Breast epithelium (tissue), 3 donors: ENCODE results near the gene PTPRK.

Experiments used
- POLR2A ChIP-seq: fragments of 450-650 bp; IDR thresholded peaks from one replicate; pipeline ENCODE4 v1.6.1; 2016; ENCODE audit warnings: antibody characterized with exemption, mild to moderate bottlenecking, moderate library complexity
- POLR2AphosphoS5 ChIP-seq, 3 donors: sonication (generic); formaldehyde crosslinking; IDR thresholded peaks; one replicate each; pipeline ENCODE4 v1.6.1; 2017; ENCODE audit warnings: antibody characterized with exemption in 3 of 3
- TF ChIP-seq, protein P1 (sequence below), 3 donors: fragments of 450-650 bp; IDR thresholded peaks; one replicate each; pipeline ENCODE4 v1.5.1; 2016 to 2017; ENCODE audit warnings: antibody characterized with exemption in 3 of 3, mild to moderate bottlenecking in 3 of 3, moderate library complexity in 3 of 3

DNA sequence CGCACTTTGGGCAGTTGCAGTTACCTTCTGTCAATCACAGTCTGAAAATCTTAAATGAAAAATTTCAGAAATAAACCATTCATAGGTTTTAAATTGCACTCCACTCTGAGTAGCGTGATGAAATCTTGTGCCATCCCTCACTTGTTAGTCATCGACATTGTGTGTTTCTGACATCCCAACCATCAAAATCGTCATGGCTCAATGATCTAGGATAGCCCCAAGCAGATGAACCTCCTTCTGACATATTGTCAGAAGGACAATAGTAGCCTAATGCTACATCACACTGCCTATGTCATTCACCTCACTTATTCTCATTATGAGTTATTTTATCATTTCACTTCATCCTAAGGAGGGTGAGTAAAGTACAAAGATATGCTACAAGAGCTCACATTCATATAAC, 284.8 kb downstream of the PTPRK start:
- TF ChIP-seq, protein P1, sequence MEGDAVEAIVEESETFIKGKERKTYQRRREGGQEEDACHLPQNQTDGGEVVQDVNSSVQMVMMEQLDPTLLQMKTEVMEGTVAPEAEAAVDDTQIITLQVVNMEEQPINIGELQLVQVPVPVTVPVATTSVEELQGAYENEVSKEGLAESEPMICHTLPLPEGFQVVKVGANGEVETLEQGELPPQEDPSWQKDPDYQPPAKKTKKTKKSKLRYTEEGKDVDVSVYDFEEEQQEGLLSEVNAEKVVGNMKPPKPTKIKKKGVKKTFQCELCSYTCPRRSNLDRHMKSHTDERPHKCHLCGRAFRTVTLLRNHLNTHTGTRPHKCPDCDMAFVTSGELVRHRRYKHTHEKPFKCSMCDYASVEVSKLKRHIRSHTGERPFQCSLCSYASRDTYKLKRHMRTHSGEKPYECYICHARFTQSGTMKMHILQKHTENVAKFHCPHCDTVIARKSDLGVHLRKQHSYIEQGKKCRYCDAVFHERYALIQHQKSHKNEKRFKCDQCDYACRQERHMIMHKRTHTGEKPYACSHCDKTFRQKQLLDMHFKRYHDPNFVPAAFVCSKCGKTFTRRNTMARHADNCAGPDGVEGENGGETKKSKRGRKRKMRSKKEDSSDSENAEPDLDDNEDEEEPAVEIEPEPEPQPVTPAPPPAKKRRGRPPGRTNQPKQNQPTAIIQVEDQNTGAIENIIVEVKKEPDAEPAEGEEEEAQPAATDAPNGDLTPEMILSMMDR (IDR thresholded peaks at IDR 0.05), result no peak
- no peak for TF ChIP-seq POLR2A
- TF ChIP-seq POLR2AphosphoS5 (IDR thresholded peaks at IDR 0.05), result no peak
